ENCODE results near the gene FHL2. TPM values are rescaled to one million over a fixed set of nuclear protein-coding genes. Genes with fewer than 3 reads are reported as not detected.
"Not testable (repeated sequence)": the region's sequence is repeated elsewhere in the genome, so short reads cannot be mapped to it uniquely, and the experiment has no call there.

FHL2 gene
- total RNA-seq, 2 experiments from 2014 or later: 1.3 to 1.5 TPM

- Mint-ChIP-seq H3K4me1 (ENCODE audit: low read depth) (peaks cover 6% of the 10 kb centered on the region), H3K27ac (no peak overlapping the region), H3K9me3 (no peaks in the 10 kb centered on the region), H3K27me3 (peaks cover 8% of the 10 kb centered on the region), H3K36me3 (no peaks in the 10 kb centered on the region), H3K4me3 (no peak overlapping the region)
- DNase-seq: no peak
- intact Hi-C loops (cut with micrococcal nuclease): no loop called here
- ChIA-PET POLR2A (no interaction called here), CTCF (no interaction called here)
These were observed 33.2 kb upstream of the FHL2 start for GRCh38 chr2:105432044-105432399.

GRCh38 chr2:105431367-105432043 lies 32.7 kb upstream of the FHL2 start:
- Mint-ChIP-seq H3K36me3 (no peaks in the 10 kb centered on the region), H3K27ac (no peak overlapping the region), H3K9me3 (no peaks in the 10 kb centered on the region), H3K4me3 (no peak overlapping the region), H3K27me3 (peaks cover 8% of the 10 kb centered on the region), H3K4me1 (ENCODE audit: low read depth) (peaks cover 11% of the 10 kb centered on the region)
- CTCF ChIA-PET: no interaction called here
- intact Hi-C loops (cut with micrococcal nuclease): no loop called here
- DNase-seq: no peak
- POLR2A ChIA-PET: no interaction called here

- H3K4me1 Mint-ChIP-seq (ENCODE audit: low read depth): peaks cover 17% of the 10 kb centered on the region
- peaks cover under 1% of the 10 kb centered on the region for H3K9me3 Mint-ChIP-seq
- no peaks in the 10 kb centered on the region for H3K36me3 Mint-ChIP-seq
- DNase-seq: no peak
- CTCF ChIA-PET: no interaction called here
- intact Hi-C loops (cut with micrococcal nuclease): no loop called here
- peaks cover 6% of the 10 kb centered on the region for H3K27me3 Mint-ChIP-seq
- H3K4me3 Mint-ChIP-seq: no peak overlapping the region
- H3K27ac Mint-ChIP-seq: no peak overlapping the region
- POLR2A ChIA-PET: no interaction called here
These were observed 29.7 kb upstream of the FHL2 start for GRCh38 chr2:105428387-105429018.

GRCh38 chr2:105427485-105427884 lies 28.6 kb upstream of the FHL2 start:
- intact Hi-C loops (cut with micrococcal nuclease): no loop called here
- Mint-ChIP-seq H3K36me3 (no peaks in the 10 kb centered on the region), H3K27me3 (peaks cover 9% of the 10 kb centered on the region), H3K9me3 (peaks cover 3% of the 10 kb centered on the region), H3K4me1 (ENCODE audit: low read depth) (peaks cover 17% of the 10 kb centered on the region), H3K4me3 (no peak overlapping the region), H3K27ac (no peak overlapping the region)
- no peak for DNase-seq
- CTCF ChIA-PET: no interaction called here
- POLR2A ChIA-PET: no interaction called here

GRCh38 chr2:105426626-105427292 lies 27.9 kb upstream of the FHL2 start:
- ChIA-PET POLR2A (no interaction called here), CTCF (no interaction called here)
- Mint-ChIP-seq H3K9me3 (peaks cover 3% of the 10 kb centered on the region), H3K27me3 (peaks cover 12% of the 10 kb centered on the region), H3K27ac (no peak overlapping the region), H3K36me3 (no peaks in the 10 kb centered on the region), H3K4me1 (ENCODE audit: low read depth) (peaks cover 17% of the 10 kb centered on the region), H3K4me3 (no peak overlapping the region)
- intact Hi-C loops (cut with micrococcal nuclease): no loop called here
- no peak for DNase-seq

- ChIA-PET CTCF (no interaction called here), POLR2A (no interaction called here)
- intact Hi-C loops (cut with micrococcal nuclease): no loop called here
- no peak overlapping the region for H3K27ac Mint-ChIP-seq
- DNase-seq: no peak
- peaks cover 18% of the 10 kb centered on the region for H3K27me3 Mint-ChIP-seq
- no peak overlapping the region for H3K4me3 Mint-ChIP-seq
- H3K4me1 Mint-ChIP-seq (ENCODE audit: low read depth): peaks cover 17% of the 10 kb centered on the region
- peaks cover 3% of the 10 kb centered on the region for H3K9me3 Mint-ChIP-seq
- no peaks in the 10 kb centered on the region for H3K36me3 Mint-ChIP-seq
These were observed 27.2 kb upstream of the FHL2 start for GRCh38 chr2:105425936-105426625.

- POLR2A ChIA-PET, H3K9me3 Mint-ChIP-seq: not testable (repeated sequence)
- H3K4me1 Mint-ChIP-seq (ENCODE audit: low read depth): peaks cover 17% of the 10 kb centered on the region
These were observed 26.0 kb upstream of the FHL2 start for GRCh38 chr2:105424836-105425235.

GRCh38 chr2:105422801-105423200 lies 23.9 kb upstream of the FHL2 start:
- no peak overlapping the region for H3K4me3 Mint-ChIP-seq
- CTCF ChIA-PET: no interaction called here

More at GRCh38 chr2:105424836-105425235, 26.0 kb upstream of the FHL2 start:
- H3K36me3 Mint-ChIP-seq; intact Hi-C loops (cut with micrococcal nuclease); H3K4me3 Mint-ChIP-seq; DNase-seq; CTCF ChIA-PET; H3K27ac Mint-ChIP-seq: not testable (repeated sequence)
- H3K27me3 Mint-ChIP-seq: peaks cover 22% of the 10 kb centered on the region

GRCh38 chr2:105421053-105421452 lies 22.2 kb upstream of the FHL2 start:
- intact Hi-C loops (cut with micrococcal nuclease): no loop called here
- Mint-ChIP-seq H3K4me1 (ENCODE audit: low read depth) (peaks cover 4% of the 10 kb centered on the region), H3K36me3 (no peaks in the 10 kb centered on the region), H3K9me3 (peaks cover 11% of the 10 kb centered on the region), H3K4me3 (no peak overlapping the region), H3K27ac (no peak overlapping the region), H3K27me3 (peaks cover 28% of the 10 kb centered on the region)
- CTCF ChIA-PET: no interaction called here
- no peak for DNase-seq
- POLR2A ChIA-PET: no interaction called here

More at GRCh38 chr2:105422801-105423200, 23.9 kb upstream of the FHL2 start:
- POLR2A ChIA-PET: no interaction called here
- no peaks in the 10 kb centered on the region for H3K36me3 Mint-ChIP-seq
- DNase-seq: no peak
- peaks cover 19% of the 10 kb centered on the region for H3K4me1 Mint-ChIP-seq (ENCODE audit: low read depth)
- H3K27ac Mint-ChIP-seq: no peak overlapping the region
- intact Hi-C loops (cut with micrococcal nuclease): no loop called here
- peaks cover 11% of the 10 kb centered on the region for H3K9me3 Mint-ChIP-seq
- H3K27me3 Mint-ChIP-seq: peaks cover 23% of the 10 kb centered on the region

- intact Hi-C loops (cut with micrococcal nuclease): no loop called here
- H3K4me3 Mint-ChIP-seq: no peak overlapping the region
- DNase-seq: no peak
- ChIA-PET CTCF (no interaction called here), POLR2A (no interaction called here)
- H3K36me3 Mint-ChIP-seq: no peaks in the 10 kb centered on the region
- H3K27ac Mint-ChIP-seq: no peak overlapping the region
- H3K9me3 Mint-ChIP-seq: peaks cover 11% of the 10 kb centered on the region
- H3K27me3 Mint-ChIP-seq: peaks cover 35% of the 10 kb centered on the region
- peaks cover 2% of the 10 kb centered on the region for H3K4me1 Mint-ChIP-seq (ENCODE audit: low read depth)
These were observed 19.7 kb upstream of the FHL2 start for GRCh38 chr2:105418522-105418921.

GRCh38 chr2:105417857-105418436 lies 19.1 kb upstream of the FHL2 start:
- CTCF ChIA-PET: interaction anchor here (0.6 kb wide), 1 partner anchor 85 kb away, joined by 3 read pairs; no protein-coding TSS in a partner anchor
- Mint-ChIP-seq H3K27ac (no peak overlapping the region), H3K4me3 (no peak overlapping the region), H3K36me3 (no peaks in the 10 kb centered on the region), H3K27me3 (peaks cover 34% of the 10 kb centered on the region), H3K4me1 (ENCODE audit: low read depth) (peaks cover 2% of the 10 kb centered on the region), H3K9me3 (peaks cover 8% of the 10 kb centered on the region)
- POLR2A ChIA-PET: no interaction called here
- intact Hi-C loops (cut with micrococcal nuclease): no loop called here
- DNase-seq: no peak

GRCh38 chr2:105416156-105416555 lies 17.3 kb upstream of the FHL2 start:
- intact Hi-C loops (cut with micrococcal nuclease): no loop called here
- ChIA-PET CTCF (no interaction called here), POLR2A (no interaction called here)
- Mint-ChIP-seq H3K4me3 (no peak overlapping the region), H3K27me3 (peaks cover 35% of the 10 kb centered on the region), H3K27ac (no peak overlapping the region), H3K4me1 (ENCODE audit: low read depth) (peaks cover 2% of the 10 kb centered on the region), H3K36me3 (no peaks in the 10 kb centered on the region), H3K9me3 (peaks cover 8% of the 10 kb centered on the region)
- DNase-seq: no peak
